ENCODE data around the gene SRSF10. TPM values are rescaled to one million over a fixed set of nuclear protein-coding genes. Genes with fewer than 3 reads are reported as not detected.

SRSF10 gene
- total and polyA plus RNA-seq, 10 donors = 54.5 to 146 (median 98.2) TPM

DNA sequence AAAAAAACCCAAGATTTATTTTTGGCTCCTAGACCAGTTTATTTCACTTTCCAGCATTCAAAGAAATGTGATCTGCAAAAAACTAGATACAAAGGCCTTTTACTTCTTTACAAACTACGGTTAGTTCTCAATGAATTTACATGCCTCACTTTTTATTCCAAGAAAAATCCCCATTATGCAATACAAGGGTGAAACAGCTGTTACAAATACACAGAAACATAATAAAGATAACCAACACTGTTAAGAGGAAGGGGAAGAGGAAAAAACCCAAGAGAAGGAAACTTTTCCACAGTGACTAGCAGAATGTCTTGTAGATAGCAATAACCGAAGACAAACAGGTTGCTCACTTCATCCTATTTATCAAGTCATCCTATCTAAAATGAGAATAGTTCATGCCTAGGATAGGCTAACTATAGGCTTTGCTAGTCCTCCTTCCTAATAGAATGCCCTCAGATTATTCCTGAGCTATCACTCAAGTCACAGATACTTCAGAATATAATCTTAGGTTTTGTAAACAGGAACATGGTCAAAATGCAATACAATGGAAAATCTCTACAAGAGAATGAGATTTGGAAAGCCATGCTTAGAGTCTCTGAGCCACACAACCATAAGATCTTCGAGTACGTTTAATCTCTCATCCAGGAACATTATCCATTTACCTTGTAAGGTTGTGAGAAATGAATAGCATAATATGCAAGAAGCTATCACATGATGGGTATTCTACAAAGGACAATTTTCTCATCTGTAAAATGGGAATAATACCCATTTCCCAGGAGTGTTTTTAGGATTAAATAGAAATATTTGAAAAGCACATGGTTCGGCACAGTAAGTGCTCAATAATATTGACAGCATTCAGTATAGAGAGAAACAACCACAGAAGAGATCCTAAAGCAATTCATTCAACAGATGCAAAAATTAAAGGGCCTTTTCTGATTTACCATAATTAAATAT, 15.1 kb downstream of the SRSF10 start:
- intact Hi-C loops (cut with DNase I; ENCODE audit: low total_unique reads) = no loop called here
- WGBS, 5 donors = 64 to 79% (median 68%) methylated on average over 5 of the region's 5 CpGs
- no peaks in the 10 kb centered on the region for H3K27me3 ChIP-seq (replicated peaks in 1 of 7)

DNA sequence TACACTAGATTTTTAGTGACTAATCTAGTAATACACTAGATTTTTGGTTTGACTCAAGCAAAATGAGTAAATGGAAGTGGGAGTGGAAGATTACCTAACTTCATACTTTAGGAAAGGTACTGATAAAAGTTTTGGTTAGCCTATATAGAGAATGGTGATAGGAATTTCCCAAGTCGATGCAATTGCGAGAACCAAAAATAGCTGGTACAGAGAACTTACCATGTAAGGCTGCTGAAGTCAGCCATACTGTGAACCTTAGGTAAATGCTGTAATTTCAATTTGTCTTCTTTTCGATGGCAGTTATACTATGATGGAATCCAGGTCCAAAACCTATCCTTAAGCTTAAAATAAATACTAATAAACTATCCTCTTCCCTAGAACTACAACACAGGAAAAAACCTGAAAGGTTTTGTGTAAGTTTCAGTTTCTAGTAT, 15.9 kb downstream of the SRSF10 start:
- peaks cover 0 to 77% (median 25%) of the 10 kb centered on the region in 6 donors for H3K36me3 ChIP-seq
- peak overlapping the region in 7 of 8 donors; percentile 17 to 66 (median 55) for H3K27ac ChIP-seq
- no peaks in the 10 kb centered on the region for H3K9me3 ChIP-seq
- 62 to 74% (median 64%) methylated on average over 3 of the region's 3 CpGs for WGBS, 5 donors
- no peak overlapping the region for H3K4me3 ChIP-seq
- H3K27me3 ChIP-seq (replicated peaks in 1 of 7) = no peaks in the 10 kb centered on the region
- intact Hi-C loops (cut with DNase I; ENCODE audit: low total_unique reads) = no loop called here
- peaks cover 12 to 74% (median 42%) of the 10 kb centered on the region in 6 donors for H3K4me1 ChIP-seq
- TF ChIP-seq, protein P1, sequence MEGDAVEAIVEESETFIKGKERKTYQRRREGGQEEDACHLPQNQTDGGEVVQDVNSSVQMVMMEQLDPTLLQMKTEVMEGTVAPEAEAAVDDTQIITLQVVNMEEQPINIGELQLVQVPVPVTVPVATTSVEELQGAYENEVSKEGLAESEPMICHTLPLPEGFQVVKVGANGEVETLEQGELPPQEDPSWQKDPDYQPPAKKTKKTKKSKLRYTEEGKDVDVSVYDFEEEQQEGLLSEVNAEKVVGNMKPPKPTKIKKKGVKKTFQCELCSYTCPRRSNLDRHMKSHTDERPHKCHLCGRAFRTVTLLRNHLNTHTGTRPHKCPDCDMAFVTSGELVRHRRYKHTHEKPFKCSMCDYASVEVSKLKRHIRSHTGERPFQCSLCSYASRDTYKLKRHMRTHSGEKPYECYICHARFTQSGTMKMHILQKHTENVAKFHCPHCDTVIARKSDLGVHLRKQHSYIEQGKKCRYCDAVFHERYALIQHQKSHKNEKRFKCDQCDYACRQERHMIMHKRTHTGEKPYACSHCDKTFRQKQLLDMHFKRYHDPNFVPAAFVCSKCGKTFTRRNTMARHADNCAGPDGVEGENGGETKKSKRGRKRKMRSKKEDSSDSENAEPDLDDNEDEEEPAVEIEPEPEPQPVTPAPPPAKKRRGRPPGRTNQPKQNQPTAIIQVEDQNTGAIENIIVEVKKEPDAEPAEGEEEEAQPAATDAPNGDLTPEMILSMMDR (IDR thresholded peaks at IDR 0.05 in 8 of 11, conservative IDR thresholded peaks at IDR 0.05 in 3 of 11) = no peak
- no peak for TF ChIP-seq POLR2A (IDR thresholded peaks at IDR 0.05)
- no peak for DNase-seq

More for the DNA sequence above, 15.1 kb downstream of the SRSF10 start:
- H3K4me3 ChIP-seq = no peak overlapping the region
- H3K4me1 ChIP-seq = peaks cover 12 to 74% (median 42%) of the 10 kb centered on the region in 6 donors
- no peaks in the 10 kb centered on the region for H3K9me3 ChIP-seq
- TF ChIP-seq POLR2A (IDR thresholded peaks at IDR 0.05) = no peak
- TF ChIP-seq POLR2AphosphoS5 (IDR thresholded peaks at IDR 0.05) = no peak
- peaks cover 0 to 85% (median 30%) of the 10 kb centered on the region in 6 donors for H3K36me3 ChIP-seq
- no peak for DNase-seq
- peak overlapping the region in 7 of 8 donors; percentile 17 to 66 (median 55) for H3K27ac ChIP-seq

DNA sequence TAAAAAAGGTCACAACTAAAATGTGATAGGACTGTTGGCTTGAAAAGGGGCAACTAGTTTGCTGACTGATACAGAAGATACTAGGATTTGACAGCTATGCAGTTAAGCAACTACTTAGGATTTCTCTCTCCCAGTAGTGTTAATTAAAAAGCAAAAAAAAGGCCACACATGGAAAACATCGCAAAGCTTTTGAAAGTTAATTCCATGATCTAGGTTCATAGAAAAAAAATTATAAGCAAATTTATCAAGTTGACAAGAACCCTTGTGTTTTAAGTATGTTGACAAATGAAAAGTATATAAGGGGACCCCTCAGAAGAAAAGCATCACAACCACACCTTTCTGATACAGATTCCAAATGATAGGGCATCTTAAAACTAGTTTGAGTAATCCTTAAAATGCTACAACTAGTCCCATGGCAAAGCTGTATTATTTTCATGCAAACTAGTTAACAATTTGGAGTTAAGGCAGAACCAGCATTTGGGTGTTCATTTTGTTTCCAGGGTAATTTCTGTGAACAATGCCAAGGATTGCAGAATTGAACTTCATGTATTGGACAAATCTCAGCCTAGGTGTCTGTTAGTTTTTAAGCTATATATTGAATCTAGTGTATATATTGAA, 16.4 kb downstream of the SRSF10 start:
- no peaks in the 10 kb centered on the region for H3K27me3 ChIP-seq (replicated peaks in 1 of 7)
- H3K36me3 ChIP-seq = peaks cover 0 to 72% (median 25%) of the 10 kb centered on the region in 6 donors
- DNase-seq = no peak
- peak overlapping the region in 5 of 8 donors; percentile 29 to 66 (median 58) for H3K27ac ChIP-seq
- WGBS, 5 donors = 87 to 96% (median 92%) methylated on average over 1 of the region's 1 CpG
- intact Hi-C loops (cut with DNase I; ENCODE audit: low total_unique reads) = no loop called here
- TF ChIP-seq POLR2AphosphoS5 (IDR thresholded peaks at IDR 0.05) (no peak), POLR2A (IDR thresholded peaks at IDR 0.05) (no peak)
- TF ChIP-seq, protein P1 (IDR thresholded peaks at IDR 0.05 in 8 of 11, conservative IDR thresholded peaks at IDR 0.05 in 3 of 11) = no peak
- H3K4me1 ChIP-seq = peaks cover 12 to 77% (median 44%) of the 10 kb centered on the region in 6 donors
- H3K4me3 ChIP-seq = no peak overlapping the region
- H3K9me3 ChIP-seq = no peaks in the 10 kb centered on the region

DNA sequence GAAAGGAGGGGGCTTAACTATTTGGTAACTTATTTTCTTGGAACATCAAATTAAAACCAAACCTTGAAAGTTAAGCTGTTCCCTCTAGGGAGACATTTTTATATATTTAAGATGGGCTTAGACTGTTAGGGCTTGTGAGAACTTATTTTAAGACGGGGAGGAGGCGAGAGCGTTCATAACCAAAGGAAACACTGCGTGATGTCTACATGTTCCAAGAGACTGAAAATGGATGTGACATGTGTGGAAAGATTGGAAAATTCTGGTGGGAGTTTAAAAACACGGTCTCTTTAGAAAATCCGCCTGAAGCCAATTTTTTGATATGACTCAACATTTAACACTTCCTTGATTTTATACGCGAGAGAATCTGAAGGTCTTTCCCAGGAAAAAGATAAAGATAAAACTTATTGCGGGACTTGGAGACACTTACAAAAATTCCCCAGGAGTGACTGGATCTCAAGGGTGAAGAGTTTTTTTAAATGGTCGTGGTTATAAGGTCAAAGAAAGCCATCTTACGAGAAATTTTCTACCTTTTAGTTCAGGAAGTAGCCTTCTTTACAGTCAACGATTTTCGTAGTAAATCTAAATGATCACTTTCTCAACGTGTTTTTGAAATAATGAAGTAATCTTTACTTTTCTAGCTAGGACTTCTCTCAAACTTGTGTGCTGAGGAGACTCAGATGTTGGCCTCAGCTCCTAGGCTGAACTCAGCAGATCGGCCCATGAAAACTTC, 19.7 kb downstream of the SRSF10 start:
- 0 to 1% (median 0%) methylated on average over 15 of the region's 15 CpGs for WGBS, 5 donors
- intact Hi-C loops (cut with DNase I; ENCODE audit: low total_unique reads) = no loop called here
- Histone ChIP-seq H3K4me3 (peak overlapping the region; percentile 57 to 80 (median 68)), H3K4me1 (peaks cover 17 to 85% (median 57%) of the 10 kb centered on the region in 6 donors), H3K27me3 (replicated peaks in 1 of 7) (no peaks in the 10 kb centered on the region), H3K36me3 (peaks cover 0 to 40% (median 13%) of the 10 kb centered on the region in 6 donors), H3K27ac (peak overlapping the region; percentile 97 to 100 (median 99)), H3K9me3 (no peaks in the 10 kb centered on the region)
- DNase-seq = no peak
- TF ChIP-seq, protein P1 (IDR thresholded peaks at IDR 0.05 in 8 of 11, conservative IDR thresholded peaks at IDR 0.05 in 3 of 11) = no peak
- TF ChIP-seq POLR2A (IDR thresholded peaks at IDR 0.05) = no peak
- no peak for TF ChIP-seq POLR2AphosphoS5 (IDR thresholded peaks at IDR 0.05)
